NCI-H1105 (cell line): Measurements from ENCODE around the gene TAMALIN.
A peak's percentile ranks its signal among the peaks of the same experiment; 100 is the strongest.

Source experiments
- DNase-seq: peaks from one replicate; lab custom pipeline; 2025; lab: John Stamatoyannopoulos, UW

The TAMALIN gene

DNA sequence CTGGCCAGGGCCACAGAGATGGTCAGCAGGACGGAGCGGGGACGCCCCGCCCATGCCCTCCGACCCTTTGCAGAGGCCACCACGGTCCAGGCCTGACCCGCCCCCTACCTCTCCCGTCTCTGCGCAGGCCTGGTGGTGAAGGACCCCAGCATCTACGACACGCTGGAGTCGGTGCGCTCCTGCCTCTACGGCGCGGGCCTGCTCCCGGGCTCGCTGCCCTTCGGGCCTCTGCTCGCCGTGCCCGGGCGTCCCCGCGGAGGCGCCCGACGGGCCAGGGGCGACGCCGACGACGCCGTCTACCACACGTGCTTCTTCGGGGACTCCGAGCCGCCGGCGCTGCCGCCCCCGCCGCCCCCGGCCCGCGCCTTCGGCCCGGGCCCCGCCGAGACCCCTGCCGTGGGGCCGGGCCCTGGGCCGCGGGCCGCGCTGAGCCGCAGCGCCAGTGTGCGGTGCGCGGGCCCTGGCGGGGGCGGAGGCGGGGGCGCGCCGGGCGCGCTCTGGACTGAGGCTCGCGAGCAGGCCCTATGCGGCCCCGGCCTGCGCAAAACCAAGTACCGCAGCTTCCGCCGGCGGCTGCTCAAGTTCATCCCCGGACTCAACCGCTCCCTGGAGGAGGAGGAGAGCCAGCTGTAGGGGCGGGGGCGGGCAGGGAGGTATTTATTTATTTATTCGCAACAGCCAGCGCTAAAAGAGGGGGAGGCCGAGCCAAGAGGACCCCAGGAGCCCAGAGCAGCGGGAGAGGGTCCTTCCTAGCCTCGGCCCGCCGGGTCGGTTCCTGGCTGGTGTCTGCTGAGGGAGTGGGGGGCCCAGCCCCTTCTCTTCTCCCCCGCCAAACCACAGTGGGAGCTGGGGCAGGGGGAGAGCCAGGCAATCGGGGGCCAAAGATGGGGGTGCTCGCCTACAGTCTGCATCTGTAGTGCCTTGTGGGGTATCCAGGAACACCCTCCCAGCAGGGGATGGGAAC lies 8.1 kb downstream of the TAMALIN start:
- DNase-seq: no peak

DNA sequence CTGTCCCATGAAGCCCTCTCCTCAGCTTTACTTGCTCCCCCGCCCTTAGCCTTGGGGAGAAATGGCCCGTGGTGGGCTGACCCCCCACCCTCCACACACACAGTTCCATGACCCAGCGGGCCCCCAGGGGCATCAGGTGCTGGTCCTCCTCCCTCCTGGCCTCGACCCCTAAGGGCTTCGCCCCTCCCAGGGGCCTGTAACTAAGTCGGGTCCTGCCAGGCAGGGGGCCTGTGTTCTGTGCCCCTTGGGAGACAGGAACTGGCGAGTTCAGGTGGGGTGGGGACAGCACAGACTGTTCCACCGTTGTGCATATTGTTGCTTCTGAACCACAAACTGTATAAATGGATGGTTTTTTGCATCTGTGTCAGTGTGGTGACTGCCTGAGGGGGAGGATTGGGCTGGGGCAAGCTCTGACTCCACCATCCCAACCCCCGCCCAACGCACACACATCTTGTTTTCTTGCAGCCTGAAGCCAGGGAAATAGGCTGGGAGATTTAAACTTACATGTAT lies 8.8 kb downstream of the TAMALIN start:
- no peak for DNase-seq

DNA sequence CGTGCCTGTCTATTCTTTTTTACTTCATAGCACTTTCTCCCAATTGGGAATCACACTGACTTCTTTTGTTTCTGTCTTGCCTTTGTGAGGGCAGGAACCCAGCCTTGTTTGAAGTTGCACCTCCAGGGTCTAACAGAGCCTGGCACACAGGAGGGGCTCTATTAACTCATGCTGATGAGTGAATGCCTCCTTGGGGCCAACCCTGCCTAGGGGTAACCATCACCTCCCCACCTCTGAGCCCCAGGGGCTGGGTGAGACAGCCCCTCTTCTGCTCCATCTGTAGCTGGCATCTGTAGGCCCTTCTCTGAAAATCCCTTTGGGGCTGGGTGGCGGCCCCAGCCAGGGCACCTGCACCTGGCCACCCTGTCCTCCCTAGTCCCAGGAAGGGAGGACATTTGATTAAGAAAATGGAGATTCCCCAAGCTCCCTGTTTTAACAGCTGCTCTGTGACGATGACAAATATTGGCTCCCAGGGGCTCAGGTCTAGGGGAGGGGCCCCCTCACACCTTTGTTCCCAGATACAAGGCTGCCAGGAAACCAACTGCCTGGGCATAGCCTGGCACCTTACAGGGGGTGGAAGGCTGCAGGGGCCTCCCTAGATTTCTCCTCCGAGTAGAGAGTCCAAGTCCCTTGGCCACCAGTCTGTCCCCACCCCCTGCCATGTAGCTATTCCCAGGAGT lies 11.8 kb downstream of the TAMALIN start:
- DNase-seq: no peak

GRCh38 chr12:52019113-52019770 lies 12.5 kb downstream of the TAMALIN start:
- no peak for DNase-seq

- peak; percentile 17 for DNase-seq
Measured at GRCh38 chr12:52020539-52021336, 14.0 kb downstream of the TAMALIN start.

DNA sequence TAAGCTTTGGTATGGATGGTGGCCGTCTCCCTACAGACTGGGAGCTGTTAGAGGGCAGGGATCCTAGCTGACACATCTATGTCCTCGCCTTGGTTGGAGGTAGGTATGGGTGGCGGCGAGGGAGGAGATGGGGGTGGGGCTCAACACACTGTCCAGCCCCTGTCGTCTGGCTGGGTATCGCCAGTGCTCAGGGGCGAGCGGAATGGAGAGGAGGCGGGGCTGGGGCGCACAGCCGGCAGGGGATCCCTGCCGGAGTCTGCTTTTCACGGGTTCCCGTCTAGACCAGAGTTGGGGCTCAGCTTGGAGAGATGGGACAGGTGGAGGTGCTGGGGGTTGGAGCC lies 16.1 kb downstream of the TAMALIN start:
- no peak for DNase-seq

DNA sequence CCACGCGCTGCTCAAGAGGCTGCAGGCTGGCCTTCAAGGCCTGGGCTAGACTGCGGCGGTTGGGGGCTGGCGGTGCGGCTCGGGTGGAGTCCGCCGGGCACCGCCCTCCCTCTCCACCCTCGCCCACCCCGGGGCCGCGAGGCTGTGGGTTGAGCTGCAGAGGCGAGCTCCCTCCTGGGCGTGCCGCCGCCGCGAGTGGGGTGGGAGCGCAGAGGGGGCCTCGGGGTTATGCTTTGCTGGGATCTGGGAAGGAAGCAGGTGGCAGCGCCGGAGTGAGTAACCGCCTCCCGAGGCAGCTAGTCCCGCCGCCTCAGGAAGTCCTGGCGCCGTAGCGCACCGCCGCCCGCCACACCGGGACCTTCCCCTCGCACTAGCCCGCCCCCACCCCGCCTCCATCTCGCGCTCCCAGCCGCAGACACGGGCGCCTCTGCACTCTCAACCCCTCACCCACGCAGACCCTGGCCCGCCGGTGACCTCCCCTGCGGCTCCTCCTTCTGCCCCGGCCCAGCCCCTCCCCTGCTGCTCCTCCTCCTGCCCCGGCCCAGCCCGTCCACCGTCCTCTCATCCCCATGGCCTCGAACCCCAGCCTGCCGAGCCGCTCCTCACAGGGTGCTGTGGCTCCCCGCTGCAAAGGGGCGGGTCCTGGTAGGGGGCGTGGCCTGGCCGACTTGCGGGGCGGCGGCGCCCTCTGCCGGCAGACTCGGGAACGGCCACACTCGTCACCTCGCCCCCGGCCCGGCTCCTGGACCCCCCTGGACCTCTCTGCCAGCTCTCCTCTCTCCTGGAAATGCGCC lies 16.6 kb downstream of the TAMALIN start:
- peak; percentile 34 for DNase-seq

DNA sequence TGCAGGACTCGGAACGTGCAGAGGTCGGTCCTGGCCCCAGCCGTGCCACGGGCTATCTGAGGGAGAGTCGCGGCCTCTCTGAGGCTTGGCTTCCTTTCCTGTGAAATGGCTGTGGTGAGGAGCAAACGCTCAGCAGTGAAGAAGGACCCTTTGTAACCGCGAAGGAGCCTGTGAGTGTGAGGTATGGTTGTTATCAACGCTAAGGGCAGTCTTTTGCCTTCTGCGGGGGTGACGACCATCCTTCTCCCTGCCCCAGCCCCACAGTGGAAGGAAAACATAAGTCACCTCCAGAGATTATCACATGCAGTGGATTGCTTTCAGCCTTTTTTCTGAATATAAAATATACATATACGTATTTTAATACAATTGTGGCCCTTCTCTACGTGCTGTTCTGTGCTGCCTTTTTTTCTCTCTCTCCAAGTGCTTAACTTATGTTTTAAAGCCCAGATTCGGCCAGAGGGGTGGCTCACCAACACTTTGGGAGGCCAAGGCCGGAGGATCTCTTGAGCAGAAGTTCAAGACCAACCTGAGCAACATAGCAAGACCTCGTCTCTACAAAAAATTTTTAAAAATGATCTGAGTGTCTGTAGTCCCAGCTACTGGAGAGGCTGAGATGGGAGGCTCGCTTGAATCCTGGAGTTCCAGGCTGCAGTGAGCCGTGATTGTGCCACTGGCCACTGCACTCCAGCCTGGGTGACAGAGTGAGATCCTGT lies 17.4 kb downstream of the TAMALIN start:
- DNase-seq: no peak

- no peak for DNase-seq
Measured at GRCh38 chr12:52024845-52025230, 18.1 kb downstream of the TAMALIN start.

DNA sequence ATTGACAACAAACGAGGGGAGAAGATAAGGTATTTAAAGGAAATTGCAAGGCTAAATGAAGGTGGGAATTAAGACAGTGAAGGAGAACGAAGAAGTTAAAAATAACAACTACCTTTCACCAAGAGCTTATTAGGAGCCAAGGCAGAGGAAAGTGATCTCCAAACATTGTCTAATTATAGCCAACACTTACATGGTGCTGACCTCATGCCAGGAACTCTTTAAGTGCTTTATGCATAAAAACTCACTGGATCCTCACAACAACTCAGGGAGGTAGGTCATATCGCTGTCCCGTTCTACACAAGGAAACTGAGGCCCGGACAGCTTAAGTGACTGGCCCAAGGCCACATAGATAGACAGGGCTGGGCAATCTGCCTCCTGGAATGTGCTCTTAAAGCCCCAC lies 19.5 kb downstream of the TAMALIN start:
- DNase-seq: no peak

- no peak for DNase-seq
Measured at GRCh38 chr12:52027085-52027843, 20.5 kb downstream of the TAMALIN start.

GRCh38 chr12:52029685-52030084 lies 22.9 kb downstream of the TAMALIN start:
- no peak for DNase-seq

GRCh38 chr12:52032446-52032803 lies 25.7 kb downstream of the TAMALIN start:
- DNase-seq: no peak

DNA sequence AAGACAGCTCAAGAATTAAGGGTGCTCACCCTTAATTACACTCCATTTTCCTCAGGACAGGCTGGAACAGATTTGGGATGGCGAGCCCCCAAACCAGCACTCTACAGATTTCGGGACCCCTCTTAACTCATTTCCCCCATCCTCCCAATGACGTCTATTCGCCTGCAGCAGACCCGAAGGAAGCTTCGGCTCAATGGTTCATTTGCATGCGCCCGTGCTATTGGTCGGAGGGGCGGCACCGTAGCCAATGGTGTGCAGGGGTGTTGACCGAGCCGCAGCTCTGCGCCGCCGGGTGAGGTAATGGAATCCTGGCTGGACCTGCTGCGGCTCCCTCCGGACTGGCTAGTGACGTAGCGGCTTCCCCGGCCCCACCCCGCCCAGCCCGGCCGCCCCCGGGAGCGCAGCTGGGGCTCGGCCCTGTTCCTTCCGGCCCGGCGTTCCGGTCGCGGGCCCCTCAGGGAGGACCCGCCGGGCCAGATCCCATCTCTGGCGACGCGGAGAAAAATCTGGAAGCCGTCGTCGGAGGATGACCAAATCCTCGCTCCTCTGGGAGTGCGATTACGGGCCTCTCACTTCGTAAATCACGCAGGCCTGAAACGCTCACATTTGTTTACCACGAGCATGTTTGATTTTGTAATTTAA lies 26.2 kb downstream of the TAMALIN start:
- peak; percentile 83 for DNase-seq

DNA sequence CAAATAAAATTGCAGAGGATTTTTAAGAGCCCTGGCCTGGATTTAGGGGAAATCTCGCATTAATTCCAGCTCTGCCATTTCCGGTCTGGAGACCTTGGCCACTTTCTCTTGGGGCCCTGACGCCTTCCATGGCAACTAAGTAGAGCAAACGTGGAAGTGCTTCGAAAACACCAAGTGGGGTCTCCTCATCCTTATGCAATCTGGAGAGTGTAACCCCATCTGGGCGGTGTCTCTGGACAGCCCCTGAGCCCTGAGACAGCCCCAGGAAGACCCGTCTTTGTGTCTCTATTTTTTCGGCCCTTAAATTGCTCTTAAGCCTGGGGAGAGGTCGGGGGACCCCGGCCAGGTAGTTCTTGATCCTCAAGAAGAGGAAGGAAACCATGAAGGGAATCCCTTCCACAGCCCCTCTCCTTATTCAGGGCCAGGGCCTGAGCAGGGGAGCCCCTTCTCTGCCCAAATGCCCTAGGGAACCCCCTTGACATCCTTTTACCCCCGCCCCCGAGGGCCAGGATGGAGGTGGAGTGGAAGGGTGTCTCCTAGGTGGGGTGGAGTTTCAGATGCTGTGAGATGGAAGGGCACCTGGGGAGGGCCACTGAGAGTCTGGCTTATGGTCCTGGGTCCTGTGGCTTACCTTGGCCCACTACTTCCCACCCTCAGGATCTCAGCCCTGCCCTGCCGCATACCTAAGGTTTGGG lies 26.8 kb downstream of the TAMALIN start:
- DNase-seq: no peak

GRCh38 chr12:52035190-52035589 lies 28.4 kb downstream of the TAMALIN start:
- DNase-seq: no peak

GRCh38 chr12:52035926-52036325 lies 29.2 kb downstream of the TAMALIN start:
- DNase-seq: no peak

DNA sequence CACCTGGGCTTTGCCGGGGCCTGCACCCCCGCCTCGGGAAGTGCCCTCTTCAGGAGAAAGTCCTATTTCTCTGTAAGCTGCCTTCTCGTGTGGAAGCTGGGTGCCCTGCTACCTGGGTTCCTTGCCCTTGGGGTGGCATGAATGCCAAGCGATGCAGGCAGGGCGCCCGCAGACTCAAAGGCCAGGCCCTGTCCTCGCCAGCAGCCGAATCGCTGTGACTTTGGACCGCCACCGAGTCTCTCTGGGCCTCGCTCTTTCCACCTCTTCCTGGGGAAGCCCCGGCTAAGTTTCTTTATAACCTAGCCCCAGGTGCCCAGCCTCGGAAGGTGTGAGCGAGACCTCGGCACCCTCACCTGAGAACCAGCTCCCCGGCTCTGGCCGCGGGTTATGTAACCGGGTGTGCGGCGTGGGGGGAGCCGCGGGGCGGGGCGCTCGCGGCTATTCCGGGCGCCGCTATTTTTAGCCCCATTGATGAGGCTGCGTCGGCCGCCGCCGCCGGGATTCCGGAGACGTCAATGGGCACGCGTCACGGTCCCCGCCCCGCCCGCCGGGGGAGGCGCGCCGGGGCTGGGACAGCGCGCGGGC lies 29.9 kb downstream of the TAMALIN start:
- DNase-seq: no peak
